H1 (cell line): ENCODE measurements around the gene ERVFRD-1. TPM values are rescaled to one million over a fixed set of nuclear protein-coding genes. Genes with fewer than 3 reads are reported as not detected.

Experiments
- BACH1 ChIP-seq: IDR thresholded peaks from 2 replicates; pipeline ENCODE4 v1.6.1; 2012; ENCODE audit warnings: low read length, improper control_type of control experiment
- CBX5 ChIP-seq: fragments of 300-800, 300-1000 bp; sonication (generic); IDR thresholded peaks from 2 replicates; pipeline ENCODE4 v1.7.1; 2016; ENCODE audit warnings: antibody characterized with exemption, low read length, low read depth
- CEBPB ChIP-seq: IDR thresholded peaks from 2 replicates; pipeline ENCODE4 v1.6.1; 2012; ENCODE audit warnings: low read depth, low read length
- CHD7 ChIP-seq: fragments of 300-600 bp; sonication (generic); IDR thresholded peaks from 2 replicates; pipeline ENCODE4 v1.7.1; 2012; ENCODE audit warnings: low read length, moderate library complexity, mild to moderate bottlenecking, inconsistent platforms; ENCODE audit not compliant: insufficient replicate concordance
- EGR1 ChIP-seq: IDR thresholded peaks from 2 replicates; pipeline ENCODE4 v1.6.1; 2011; ENCODE audit warnings: low read depth, low read length, borderline replicate concordance
- KDM1A ChIP-seq: fragments of 200-600, 300-600 bp; sonication (generic); IDR thresholded peaks from 2 replicates; pipeline ENCODE4 v1.7.1; 2016; ENCODE audit warnings: mild to moderate bottlenecking, low read length, borderline replicate concordance
- NANOG ChIP-seq: IDR thresholded peaks from 2 replicates; pipeline ENCODE4 v1.6.1; 2011; ENCODE audit warnings: low read length, low read depth, mild to moderate bottlenecking, inconsistent platforms; ENCODE audit not compliant: insufficient read depth, poor library complexity, severe bottlenecking
- POLR2A ChIP-seq, 2 experiments: IDR thresholded peaks; 1 replicate in 1 of 2; 2 replicates in 1 of 2; pipeline ENCODE4 v1.6.1; 2011; ENCODE audit warnings: low read depth in 2 of 2, low read length in 2 of 2, mild to moderate bottlenecking in 2 of 2; ENCODE audit errors: control extremely low read depth in 1 of 2
- RFX5 ChIP-seq: IDR thresholded peaks from 2 replicates; pipeline ENCODE4 v1.6.1; 2011; ENCODE audit warnings: low read depth, low read length, improper control_type of control experiment, borderline replicate concordance
- SIX5 ChIP-seq: IDR thresholded peaks from 2 replicates; pipeline ENCODE4 v1.6.1; 2011; ENCODE audit warnings: mild to moderate bottlenecking, low read depth, low read length
- SUZ12 ChIP-seq: fragments of 200-600 bp; sonication (generic); IDR thresholded peaks from 2 replicates; pipeline ENCODE4 v1.6.1; 2012; ENCODE audit warnings: mild to moderate bottlenecking, inconsistent platforms, low read length, moderate library complexity, mixed read lengths
- TAF7 ChIP-seq: optimal IDR thresholded peaks from 2 replicates; pipeline ENCODE3; 2011; ENCODE audit warnings: low read depth, mild to moderate bottlenecking, inconsistent platforms, low read length, moderate library complexity, borderline replicate concordance
- YY1 ChIP-seq: IDR thresholded peaks from 2 replicates; pipeline ENCODE4 v1.6.1; 2011; ENCODE audit warnings: low read depth, mild to moderate bottlenecking, low read length
- polyA plus RNA-seq, 7 experiments: library from polyadenylated mRNA; depleted of rRNA in 3 of 7; stranded (reverse) in 5 of 7; unstranded in 2 of 7; fragments of >200 nt in 5 of 7; fragments of 200-250 nt in 2 of 7; gene quantifications; 1 replicate in 5 of 7; 2 replicates in 1 of 7; 4 replicates in 1 of 7; pipeline versions ENCODE4 v1.2.1 to v1.2.3, GENCODE V29; 2011 to 2013; ENCODE audit warnings: missing spikeins in 2 of 7, mixed read lengths in 2 of 7
- total RNA-seq: library from RNA; stranded (reverse); fragmentation: NEBNext Ultra II Directional; extraction: Animal tissue kit (Norgen Biotek cat#: 25700); gene quantifications from 2 replicates; pipeline ENCODE4 v1.2.1, GENCODE V29; 2021

ERVFRD-1 gene
- total and polyA plus RNA-seq, 2 of the 8 experiments (the other 6 are each of a cell fraction or from before 2014, with no cell fraction given): not detected

GRCh38 chr6:11113038-11113437 is 1.5 kb upstream of the ERVFRD-1 start (continued):
- TF ChIP-seq CHD7 (no peak), SIX5 (no peak), NANOG (no peak), TAF7 (no peak), RFX5 (no peak), POLR2A (IDR thresholded peaks at IDR 0.05; ENCODE audit: control extremely low read depth in 1 of 2, low read depth in 2 of 2, low read length in 2 of 2) (no peak), SUZ12 (no peak), BACH1 (no peak), CEBPB (no peak), YY1 (no peak), EGR1 (no peak), CBX5 (no peak), KDM1A (no peak)
